Heart right ventricle (tissue), 16 donors: ENCODE results near the gene SKA3. TPM values are rescaled to one million over a fixed set of nuclear protein-coding genes. Genes with fewer than 3 reads are reported as not detected.

ENCODE experiments used
- ATAC-seq, 8 donors: fragments of 200-7000 bp; cut with Tn5 transposase; one replicate each; pipeline ENCODE4 v1.9.1; 2020; ENCODE audit warnings: mild to moderate bottlenecking in 8 of 8, moderate library complexity in 8 of 8, moderate number of reproducible peaks in 1 of 8
- DNase-seq, 2 donors: peaks; one replicate each; pipeline ENCODE4 v3.0.0-alpha.2; 2020
- H3K27ac ChIP-seq, 10 donors: fragments of 200-600 bp; sonication (generic) in 2 of 10; one replicate each; pipeline versions ENCODE4 v1.5.0 to v1.8.0; 2020 to 2022; ENCODE audit warnings: mild to moderate bottlenecking in 3 of 10
- H3K27me3 ChIP-seq, 7 donors: fragments of 200-600 bp; one replicate each; pipeline ENCODE4 v1.8.0; 2021 to 2022; ENCODE audit warnings: mild to moderate bottlenecking in 2 of 7
- H3K36me3 ChIP-seq, 9 donors: fragments of 200-600 bp; sonication (generic) in 1 of 9; one replicate each; pipeline versions ENCODE4 v1.5.0 to v1.8.0; 2020 to 2022; ENCODE audit warnings: mild to moderate bottlenecking in 2 of 9
- H3K4me1 ChIP-seq, 9 donors: fragments of 200-600 bp; sonication (generic) in 1 of 9; one replicate each; pipeline versions ENCODE4 v1.5.0 to v1.8.0; 2020 to 2022; ENCODE audit warnings: mild to moderate bottlenecking in 4 of 9
- H3K4me3 ChIP-seq, 10 donors: fragments of 200-600 bp; sonication (generic) in 2 of 10; one replicate each; pipeline versions ENCODE4 v1.5.0 to v1.8.0; 2020 to 2022; ENCODE audit warnings: mild to moderate bottlenecking in 7 of 10, moderate library complexity in 2 of 10
- H3K9me3 ChIP-seq, 11 donors: fragments of 200-600 bp in 10 of 11; sonication (generic) in 2 of 11; one replicate each; pipeline versions ENCODE4 v1.5.0 to v1.8.0; 2013 to 2022; ENCODE audit warnings: mild to moderate bottlenecking in 2 of 11, control low read depth in 1 of 11, moderate library complexity in 1 of 11
- CTCF ChIP-seq, 9 donors: fragments of 200-600 bp; sonication (generic) in 2 of 9; IDR thresholded peaks; one replicate each; pipeline versions ENCODE4 v1.5.0 to v1.8.0; 2021 to 2022; ENCODE audit warnings: antibody characterized with exemption in 9 of 9, mild to moderate bottlenecking in 5 of 9, moderate library complexity in 1 of 9
- WGBS, 2 donors: extraction: QIAGEN DNeasy Blood & Tissue Kit; methylation state at CpG; one replicate each; pipeline ENCODE4 v1.1.7; 2013; ENCODE audit warnings: inconsistent platforms in 1 of 2; 5-methylcytosine and 5-hydroxymethylcytosine counted together
- intact Hi-C, 10 donors: fragments of 100-400 bp; cut with DNase I; formaldehyde crosslinking; loops; one replicate each; pipeline versions ENCODE4 v1.11.1 to v1.14.2; 2022
- polyA plus RNA-seq, 2 donors: library from polyadenylated mRNA; stranded (reverse); fragments of 200-250 nt; gene quantifications; one replicate each; pipeline ENCODE4 v1.2.3, GENCODE V29; 2013
- total RNA-seq, 10 donors: library from RNA; stranded (reverse); fragmentation: NEBNext Ultra II Directional in 3 of 10; extraction: Animal tissue kit (Norgen Biotek cat#: 25700) in 3 of 10; gene quantifications; one replicate each; pipeline versions ENCODE4 v1.2.1 to v1.2.4, GENCODE V29; 2021 to 2023
- donor health status: Arrhythmogenic right ventricular cardiomyopathy.
- donor health status: ischemic (EF 13 %, LVEDD 7.1; RV severe dilation, severe dysfunction).
- donor health status: healthy with polysubstance abuse.
- donor health status: DM: no; HTN: yes; CAD: no.
- donor health status: DM: no; HTN: no; CAD: no.
- donor health status: ischemic (EF 25% LVEDD 6.9; RV normal size, moderate dysfunction).
- donor health status: ischemic (EF 25% LVEDD 5.7; RV mildly dilated, moderate dysfunction).
- donor health status: healthy.
- donor health status: DM: yes; HTN: yes; CAD: no.
- donor health status: Ischemic cardiomyopathy.
- donor health status: ischemic (EF 35%, LVEDD 5.7; RV mildly dilated, moderate dysfunction).
- donor health status: nonischemic (EF 11% LVEDD 7.7; RV severe dilation, severe dysfunction).
- donor health status: DM: yes; HTN: yes; CAD: no.
- donor health status: PGD.
- donor health status: ischemic (EF 29% LVEDD 5.4; RV normal size, mild dysfunction).
- donor health status: nonischemic (EF 23%, LVEDD 6.1; RV moderate dilation, normal function).

SKA3 gene
- total and polyA plus RNA-seq, 12 donors = 0.06 to 1.8 (median 0.21) TPM; not detected in 1

GRCh38 chr13:21130116-21130515 lies 46.2 kb downstream of the SKA3 start:
- H3K27ac ChIP-seq = no peak overlapping the region
- DNase-seq = no peak
- no peak for ATAC-seq
- H3K4me3 ChIP-seq = no peak overlapping the region
- no peaks in the 10 kb centered on the region for H3K9me3 ChIP-seq
- no peaks in the 10 kb centered on the region for H3K36me3 ChIP-seq
- intact Hi-C loops = loop anchor here in 5 of 10 donors (5.0 to 10.0 kb wide), 3 partner anchors 183 to 188 kb away; no protein-coding TSS in a partner anchor
- no peaks in the 10 kb centered on the region for H3K4me1 ChIP-seq
- 90 to 94% methylated on average over 2 of the region's 2 CpGs for WGBS, 2 donors
- TF ChIP-seq CTCF (IDR thresholded peaks at IDR 0.05) = no peak
- peaks cover 0 to 6% (median 0%) of the 10 kb centered on the region in 7 donors for H3K27me3 ChIP-seq

- Histone ChIP-seq H3K27ac (no peak overlapping the region), H3K9me3 (no peaks in the 10 kb centered on the region), H3K36me3 (no peaks in the 10 kb centered on the region), H3K4me1 (no peaks in the 10 kb centered on the region), H3K27me3 (no peaks in the 10 kb centered on the region), H3K4me3 (no peak overlapping the region)
- WGBS, 2 donors = 33 to 38% methylated on average over 7 of the region's 7 CpGs
- intact Hi-C loops = loop anchor here in 2 of 10 donors (10.0 kb wide), 2 partner anchors 50 to 180 kb away; no protein-coding TSS in a partner anchor
- no peak for DNase-seq
- TF ChIP-seq CTCF (IDR thresholded peaks at IDR 0.05) = no peak
- no peak for ATAC-seq
These were observed 51.5 kb downstream of the SKA3 start for GRCh38 chr13:21124852-21125251.

GRCh38 chr13:21123956-21124355 lies 52.4 kb downstream of the SKA3 start:
- 75 to 78% methylated on average over 8 of the region's 8 CpGs for WGBS, 2 donors

GRCh38 chr13:21121616-21122015 lies 54.7 kb downstream of the SKA3 start:
- no peaks in the 10 kb centered on the region for H3K27me3 ChIP-seq
- H3K36me3 ChIP-seq = no peaks in the 10 kb centered on the region
- intact Hi-C loops = loop anchor here in 2 of 10 donors (10.0 kb wide), 2 partner anchors 47 to 177 kb away; no protein-coding TSS in a partner anchor
- DNase-seq (no peak), ATAC-seq (no peak)
- H3K4me1 ChIP-seq = no peaks in the 10 kb centered on the region
- TF ChIP-seq CTCF (IDR thresholded peaks at IDR 0.05) = no peak
- 80 to 91% methylated on average over 9 of the region's 9 CpGs for WGBS, 2 donors
- H3K9me3 ChIP-seq = peaks cover 0 to 7% (median 0%) of the 10 kb centered on the region in 11 donors
- no peak overlapping the region for H3K27ac ChIP-seq
- no peak overlapping the region for H3K4me3 ChIP-seq

More at GRCh38 chr13:21123956-21124355, 52.4 kb downstream of the SKA3 start:
- Histone ChIP-seq H3K4me3 (no peak overlapping the region), H3K9me3 (no peaks in the 10 kb centered on the region), H3K27ac (no peak overlapping the region), H3K27me3 (no peaks in the 10 kb centered on the region), H3K4me1 (no peaks in the 10 kb centered on the region), H3K36me3 (no peaks in the 10 kb centered on the region)
- intact Hi-C loops = loop anchor here in 2 of 10 donors (10.0 kb wide), 2 partner anchors 49 to 179 kb away; no protein-coding TSS in a partner anchor
- DNase-seq (no peak), ATAC-seq (no peak)
- TF ChIP-seq CTCF (IDR thresholded peaks at IDR 0.05) = no peak
